Testis (tissue), 3 donors: ENCODE results near the gene GABRB2. TPM values are rescaled to one million over a fixed set of nuclear protein-coding genes. Genes with fewer than 3 reads are reported as not detected.

Experiments used
- DNase-seq: peaks from one replicate; pipeline ENCODE4 v3.0.0-alpha.2; 2019
- H3K27ac ChIP-seq, 2 donors: fragments of 200-600 bp; sonication (generic); one replicate each; pipeline ENCODE4 v1.5.1; 2019
- H3K27me3 ChIP-seq: fragments of 200-600 bp; sonication (generic); one replicate; pipeline ENCODE4 v1.5.1; 2019
- H3K36me3 ChIP-seq: fragments of 200-600 bp; sonication (generic); one replicate; pipeline ENCODE4 v1.5.1; 2017; ENCODE audit warnings: low read depth; ENCODE audit errors: missing control alignments
- H3K4me1 ChIP-seq: fragments of 200-600 bp; sonication (generic); one replicate; pipeline ENCODE4 v1.5.1; 2019
- H3K4me3 ChIP-seq, 2 donors: fragments of 200-600 bp; sonication (generic); one replicate each; pipeline ENCODE4 v1.5.1; 2017 to 2019
- H3K9me3 ChIP-seq: fragments of 200-600 bp; sonication (generic); one replicate; pipeline ENCODE4 v1.5.1; 2017
- POLR2A ChIP-seq: fragments of 450-650 bp; IDR thresholded peaks from one replicate; pipeline ENCODE4 v1.6.1; 2017; ENCODE audit warnings: antibody characterized with exemption, mild to moderate bottlenecking, moderate library complexity
- WGBS, 2 donors: methylation state at CpG; one replicate each; pipeline ENCODE4 v1.1.5; 2018; 5-methylcytosine and 5-hydroxymethylcytosine counted together
- intact Hi-C: fragments of 100-400 bp; cut with DNase I; formaldehyde crosslinking; loops from one replicate; pipeline ENCODE4 v1.15.1; 2023; ENCODE audit warnings: low total_unique reads
- polyA plus RNA-seq: library from polyadenylated mRNA; stranded (reverse); fragments of 350-450 nt; fragmentation: Illumina TruSeq; extraction: RNeasy Lipid Tissue Mini Kit (QIAGEN cat#74804); gene quantifications from one replicate; pipeline ENCODE4 v1.2.3, GENCODE V29; 2014; ENCODE audit warnings: low read depth, low replicate concordance; ENCODE audit not compliant: insufficient read depth
- total RNA-seq, 2 donors: library from RNA; depleted of rRNA; stranded (reverse); fragments of >200 nt; gene quantifications; one replicate each; pipeline ENCODE4 v1.2.3, GENCODE V29; 2016
- TF ChIP-seq, protein P1 (sequence below), 3 experiments: fragments of 450-650 bp in 2 of 3; fragments of 200-600 bp in 1 of 3; sonication (generic) in 1 of 3; IDR thresholded peaks; one replicate each; pipeline ENCODE4 v1.5.1; 2016 to 2019; ENCODE audit warnings: antibody characterized with exemption in 3 of 3, mild to moderate bottlenecking in 2 of 3, moderate library complexity in 1 of 3

Gene GABRB2
- total and polyA plus RNA-seq, 3 donors from 2014 or later, result 1.3 to 4.7 (median 4.0) TPM

DNA sequence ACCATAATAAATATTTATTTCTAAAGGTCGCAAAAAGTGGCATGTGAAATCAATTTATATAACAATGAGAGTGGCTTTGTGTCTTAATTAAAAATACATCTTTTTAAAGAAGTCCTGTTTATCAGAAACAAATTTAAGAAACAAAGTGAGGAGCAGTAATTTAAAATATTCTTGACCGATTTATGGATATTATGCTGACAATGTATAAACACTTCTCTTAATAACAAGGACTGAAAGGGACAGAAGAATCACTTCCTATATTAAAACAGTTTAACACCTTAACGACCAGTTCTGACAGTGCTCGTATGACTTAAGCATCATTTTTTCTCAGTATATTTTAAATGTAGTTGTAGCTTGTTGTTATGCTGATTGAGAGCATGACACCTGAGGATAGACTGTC lies 149.1 kb downstream of the GABRB2 start:
- Histone ChIP-seq H3K27me3 (no peaks in the 10 kb centered on the region), H3K27ac (no peak overlapping the region), H3K36me3 (no peaks in the 10 kb centered on the region), H3K4me1 (peaks cover 5% of the 10 kb centered on the region), H3K4me3 (no peak overlapping the region), H3K9me3 (no peaks in the 10 kb centered on the region)
- TF ChIP-seq, protein P1, sequence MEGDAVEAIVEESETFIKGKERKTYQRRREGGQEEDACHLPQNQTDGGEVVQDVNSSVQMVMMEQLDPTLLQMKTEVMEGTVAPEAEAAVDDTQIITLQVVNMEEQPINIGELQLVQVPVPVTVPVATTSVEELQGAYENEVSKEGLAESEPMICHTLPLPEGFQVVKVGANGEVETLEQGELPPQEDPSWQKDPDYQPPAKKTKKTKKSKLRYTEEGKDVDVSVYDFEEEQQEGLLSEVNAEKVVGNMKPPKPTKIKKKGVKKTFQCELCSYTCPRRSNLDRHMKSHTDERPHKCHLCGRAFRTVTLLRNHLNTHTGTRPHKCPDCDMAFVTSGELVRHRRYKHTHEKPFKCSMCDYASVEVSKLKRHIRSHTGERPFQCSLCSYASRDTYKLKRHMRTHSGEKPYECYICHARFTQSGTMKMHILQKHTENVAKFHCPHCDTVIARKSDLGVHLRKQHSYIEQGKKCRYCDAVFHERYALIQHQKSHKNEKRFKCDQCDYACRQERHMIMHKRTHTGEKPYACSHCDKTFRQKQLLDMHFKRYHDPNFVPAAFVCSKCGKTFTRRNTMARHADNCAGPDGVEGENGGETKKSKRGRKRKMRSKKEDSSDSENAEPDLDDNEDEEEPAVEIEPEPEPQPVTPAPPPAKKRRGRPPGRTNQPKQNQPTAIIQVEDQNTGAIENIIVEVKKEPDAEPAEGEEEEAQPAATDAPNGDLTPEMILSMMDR (IDR thresholded peaks at IDR 0.05), result no peak
- no peak for TF ChIP-seq POLR2A
- 87 to 89% methylated on average over 4 of the region's 4 CpGs for WGBS, 2 donors
- no peak for DNase-seq
- intact Hi-C loops, result no loop called here

DNA sequence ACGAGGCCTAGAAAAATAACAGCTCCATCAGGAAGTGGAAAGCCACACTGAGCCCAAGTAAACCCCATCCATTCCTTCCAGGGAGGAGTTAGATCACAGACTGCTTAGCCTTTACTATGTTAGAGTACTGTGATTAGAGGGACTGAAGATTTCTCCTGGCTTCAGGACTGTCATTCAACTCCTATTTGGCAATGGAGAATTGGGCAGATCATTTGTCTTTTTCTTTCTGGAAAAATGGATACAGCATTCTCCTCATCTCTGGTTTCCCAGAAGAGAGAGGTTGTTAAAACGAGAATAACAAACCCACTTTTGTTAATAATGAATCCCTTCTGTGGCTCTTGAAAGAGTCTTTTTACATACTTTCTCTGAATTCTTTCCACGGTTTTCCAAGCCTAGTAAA lies 150.4 kb downstream of the GABRB2 start:
- 62% methylated on average over 3 of the region's 3 CpGs for WGBS, 2 donors
- no peak overlapping the region for H3K4me3 ChIP-seq
- H3K36me3 ChIP-seq, result no peaks in the 10 kb centered on the region
- TF ChIP-seq, protein P1 (IDR thresholded peaks at IDR 0.05), result no peak
- no peak for TF ChIP-seq POLR2A
- H3K27ac ChIP-seq, result no peak overlapping the region
- intact Hi-C loops, result no loop called here
- H3K9me3 ChIP-seq, result no peaks in the 10 kb centered on the region
- H3K4me1 ChIP-seq, result peaks cover 5% of the 10 kb centered on the region
- DNase-seq, result no peak
- H3K27me3 ChIP-seq, result no peaks in the 10 kb centered on the region

- Histone ChIP-seq H3K27ac (no peak overlapping the region), H3K9me3 (no peaks in the 10 kb centered on the region), H3K36me3 (no peaks in the 10 kb centered on the region), H3K4me3 (no peak overlapping the region), H3K27me3 (no peaks in the 10 kb centered on the region), H3K4me1 (peaks cover 4% of the 10 kb centered on the region)
- 69 to 79% methylated on average over 1 of the region's 1 CpG for WGBS, 2 donors
- no peak for DNase-seq
- intact Hi-C loops, result no loop called here
- TF ChIP-seq, protein P1 (IDR thresholded peaks at IDR 0.05), result no peak
- TF ChIP-seq POLR2A, result no peak
Measured at GRCh38 chr5:161391724-161392123, 154.8 kb downstream of the GABRB2 start.

DNA sequence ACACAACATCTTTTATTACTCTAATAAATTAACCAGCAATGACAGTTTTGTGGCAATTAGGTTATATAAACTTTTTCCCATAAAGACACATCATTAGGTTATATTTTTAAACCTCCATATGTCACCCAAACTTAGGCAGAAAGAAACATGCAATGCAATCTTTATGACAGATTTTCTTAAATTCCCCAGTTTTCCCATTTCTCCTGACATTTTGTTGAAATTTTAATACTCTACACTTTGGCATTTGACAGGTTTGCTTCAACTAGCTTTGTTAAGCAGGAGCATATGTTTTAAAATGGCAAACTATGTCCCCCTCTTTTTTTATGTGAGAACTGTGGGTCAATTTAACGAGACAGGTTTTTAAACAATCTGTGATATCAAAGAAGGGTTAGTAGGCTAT lies 155.5 kb downstream of the GABRB2 start:
- TF ChIP-seq, protein P1 (IDR thresholded peaks at IDR 0.05), result no peak
- TF ChIP-seq POLR2A, result no peak
- Histone ChIP-seq H3K9me3 (no peaks in the 10 kb centered on the region), H3K4me3 (no peak overlapping the region), H3K36me3 (no peaks in the 10 kb centered on the region), H3K4me1 (no peaks in the 10 kb centered on the region), H3K27me3 (no peaks in the 10 kb centered on the region), H3K27ac (no peak overlapping the region)
- WGBS, 2 donors, result 74 to 78% methylated on average over 1 of the region's 1 CpG
- DNase-seq, result no peak
- intact Hi-C loops, result no loop called here

DNA sequence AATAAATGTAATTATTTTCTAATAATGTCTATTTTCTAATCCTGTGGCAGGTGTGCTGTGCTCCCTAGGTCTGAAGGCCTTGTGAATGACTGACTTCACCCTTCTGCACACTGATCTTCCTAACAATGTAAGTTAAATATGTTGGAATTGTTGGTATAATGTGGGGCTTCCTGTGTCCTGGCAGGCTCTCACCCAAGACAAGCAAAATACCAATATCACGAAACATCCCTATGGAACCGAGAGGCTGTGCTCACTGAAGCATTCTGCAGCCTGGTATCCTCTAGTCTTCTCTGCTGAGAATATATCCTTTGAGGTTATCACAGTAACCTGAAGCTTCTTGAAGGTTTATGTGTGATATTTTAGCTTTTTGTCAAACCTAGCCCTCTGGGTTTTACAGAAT lies 159.4 kb downstream of the GABRB2 start:
- Histone ChIP-seq H3K27me3 (no peaks in the 10 kb centered on the region), H3K4me1 (no peaks in the 10 kb centered on the region), H3K4me3 (no peak overlapping the region), H3K36me3 (no peaks in the 10 kb centered on the region), H3K9me3 (no peaks in the 10 kb centered on the region), H3K27ac (no peak overlapping the region)
- DNase-seq, result no peak
- intact Hi-C loops, result no loop called here
- 89 to 95% methylated on average over 2 of the region's 2 CpGs for WGBS, 2 donors
- no peak for TF ChIP-seq POLR2A
- TF ChIP-seq, protein P1 (IDR thresholded peaks at IDR 0.05), result no peak
